ENCODE results near the gene BOC. TPM values are rescaled to one million over a fixed set of nuclear protein-coding genes. Genes with fewer than 3 reads are reported as not detected.

Gene BOC
- total RNA-seq, 3 donors from 2014 or later, result 48.8 to 56.6 (median 55.1) TPM

DNA sequence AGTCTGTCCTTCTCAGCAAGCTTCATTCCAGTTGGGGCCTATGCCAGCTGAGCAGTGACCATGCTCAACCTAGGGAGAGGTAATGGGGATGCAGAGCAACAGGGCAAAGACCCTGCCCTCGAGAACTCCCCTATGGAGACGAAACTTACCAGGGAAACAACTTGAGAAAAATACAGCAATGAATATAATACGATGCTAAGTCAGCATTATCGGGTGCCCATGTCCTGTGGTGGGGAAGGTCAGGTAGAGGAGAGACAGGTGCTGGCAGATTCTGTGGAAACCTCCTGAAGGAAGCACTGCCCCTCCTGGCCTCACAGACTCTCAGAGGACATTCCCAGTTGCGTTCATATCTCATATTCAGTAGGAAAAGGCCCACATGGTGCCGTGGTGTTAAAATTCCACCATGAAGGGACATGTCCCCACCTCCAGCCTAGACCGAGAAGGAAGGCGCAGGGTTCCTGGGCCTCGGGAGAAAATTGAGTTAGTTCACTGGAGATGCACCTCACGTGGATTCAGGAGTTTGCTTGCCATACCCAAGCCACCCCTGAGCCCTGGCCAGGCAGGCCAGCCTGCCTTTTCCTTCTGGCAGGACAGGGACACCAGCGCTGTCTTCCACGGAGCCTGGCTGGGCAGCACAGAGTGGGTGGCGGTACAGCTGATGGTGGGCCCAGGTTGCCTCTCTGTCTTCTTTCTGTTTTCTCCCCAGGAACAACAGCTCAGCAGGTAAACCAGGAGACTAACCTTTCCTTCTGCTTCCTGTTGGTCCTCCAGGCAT, 62.4 kb downstream of the BOC start:
- peaks cover 0 to 11% of the 10 kb centered on the region in 2 donors for H3K4me1 ChIP-seq
- H3K27ac ChIP-seq, result peak overlapping the region; percentile 88 to 92
- no peak for TF ChIP-seq POLR2AphosphoS5 (IDR thresholded peaks at IDR 0.05)
- TF ChIP-seq CTCF (IDR thresholded peaks at IDR 0.05), result no peak
- TF ChIP-seq POLR2A (IDR thresholded peaks at IDR 0.05), result no peak
- H3K4me3 ChIP-seq, result no peak overlapping the region
- DNase-seq (ENCODE audit: low spot score in 2 of 2), result no peak
- no peaks in the 10 kb centered on the region for H3K27me3 ChIP-seq
- H3K9me3 ChIP-seq, result no peaks in the 10 kb centered on the region
- no peaks in the 10 kb centered on the region for H3K36me3 ChIP-seq
- intact Hi-C loops (cut with DNase I; ENCODE audit: low total_unique reads), result loop anchor here (5.0 kb wide), 2 partner anchors 1114 to 1454 kb away; no protein-coding TSS in a partner anchor

DNA sequence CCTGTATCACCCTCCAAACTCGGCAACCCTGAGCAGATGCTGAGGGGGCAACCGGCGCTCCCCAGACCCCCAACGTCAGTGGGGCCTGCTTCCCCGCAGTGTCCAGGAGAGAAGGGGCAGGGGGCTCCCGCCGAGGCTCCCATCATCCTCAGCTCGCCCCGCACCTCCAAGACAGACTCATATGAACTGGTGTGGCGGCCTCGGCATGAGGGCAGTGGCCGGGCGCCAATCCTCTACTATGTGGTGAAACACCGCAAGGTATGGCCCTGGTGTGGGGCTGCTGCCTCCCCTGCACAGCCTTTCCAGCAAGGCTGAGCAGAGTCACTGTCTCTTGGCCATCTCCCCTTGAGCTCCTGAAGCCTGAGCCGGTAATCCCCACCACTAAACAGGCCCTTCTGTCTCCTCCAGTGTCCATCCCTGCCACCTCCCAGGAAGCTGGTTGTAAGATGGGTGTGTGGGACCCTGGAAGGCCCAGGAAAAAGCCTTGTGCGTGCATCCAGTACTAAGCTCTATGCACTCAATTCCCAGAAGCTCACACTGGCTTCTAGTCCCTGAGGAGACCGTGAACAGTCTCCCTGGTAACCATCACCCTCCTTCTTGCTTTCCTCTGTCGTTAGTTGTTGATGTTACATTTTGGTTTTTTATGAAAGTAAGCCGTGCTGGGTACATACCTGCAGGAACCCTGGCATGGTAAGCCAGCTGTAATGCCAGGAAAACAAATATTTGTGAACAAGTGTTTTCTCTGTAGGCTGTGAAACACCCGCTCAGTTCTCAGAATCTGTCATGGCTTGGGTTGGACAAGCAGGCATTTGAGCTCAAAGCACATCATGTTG, 63.3 kb downstream of the BOC start:
- TF ChIP-seq POLR2A (IDR thresholded peaks at IDR 0.05) (no peak), POLR2AphosphoS5 (IDR thresholded peaks at IDR 0.05) (no peak), CTCF (IDR thresholded peaks at IDR 0.05) (no peak)
- Histone ChIP-seq H3K36me3 (no peaks in the 10 kb centered on the region), H3K9me3 (no peaks in the 10 kb centered on the region), H3K27ac (peak overlapping the region; percentile 88 to 92), H3K4me1 (peaks cover 0 to 11% of the 10 kb centered on the region in 2 donors), H3K27me3 (no peaks in the 10 kb centered on the region), H3K4me3 (no peak overlapping the region)
- intact Hi-C loops (cut with DNase I; ENCODE audit: low total_unique reads), result loop anchor here (5.0 kb wide), 2 partner anchors 1113 to 1453 kb away; no protein-coding TSS in a partner anchor
- no peak for DNase-seq (ENCODE audit: low spot score in 2 of 2)

- Histone ChIP-seq H3K27me3 (no peaks in the 10 kb centered on the region), H3K4me1 (peaks cover 0 to 11% of the 10 kb centered on the region in 2 donors), H3K27ac (peak overlapping the region; percentile 88 to 92), H3K36me3 (no peaks in the 10 kb centered on the region), H3K4me3 (no peak overlapping the region), H3K9me3 (no peaks in the 10 kb centered on the region)
- no peak for TF ChIP-seq POLR2A (IDR thresholded peaks at IDR 0.05)
- no peak for TF ChIP-seq POLR2AphosphoS5 (IDR thresholded peaks at IDR 0.05)
- TF ChIP-seq CTCF (IDR thresholded peaks at IDR 0.05), result no peak
- no peak for DNase-seq (ENCODE audit: low spot score in 2 of 2)
- intact Hi-C loops (cut with DNase I; ENCODE audit: low total_unique reads), result no loop called here
Observed at GRCh38 chr3:113275258-113275556, 63.9 kb downstream of the BOC start.

DNA sequence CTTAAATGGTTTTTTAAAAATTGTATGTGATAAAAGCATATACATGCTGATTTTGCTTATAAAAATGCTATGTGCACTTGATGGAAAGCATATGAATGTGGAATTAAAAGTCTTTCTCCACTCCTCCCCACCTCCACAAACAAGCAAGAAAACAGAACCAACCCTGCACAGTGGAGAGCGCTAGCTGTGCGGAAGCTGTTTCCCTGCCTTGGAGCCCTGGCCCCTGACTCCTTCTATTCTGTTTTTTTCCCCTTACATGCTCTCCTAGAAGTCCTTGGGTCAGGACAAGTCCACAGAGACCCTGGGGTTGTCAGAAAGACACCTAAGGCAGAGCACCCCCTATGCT, 64.2 kb downstream of the BOC start:
- Histone ChIP-seq H3K36me3 (no peaks in the 10 kb centered on the region), H3K9me3 (no peaks in the 10 kb centered on the region), H3K4me1 (peaks cover 0 to 11% of the 10 kb centered on the region in 2 donors), H3K27me3 (no peaks in the 10 kb centered on the region), H3K4me3 (no peak overlapping the region), H3K27ac (peak overlapping the region; percentile 88 to 92)
- DNase-seq (ENCODE audit: low spot score in 2 of 2), result no peak
- intact Hi-C loops (cut with DNase I; ENCODE audit: low total_unique reads), result no loop called here
- TF ChIP-seq POLR2A (IDR thresholded peaks at IDR 0.05) (no peak), CTCF (IDR thresholded peaks at IDR 0.05) (no peak), POLR2AphosphoS5 (IDR thresholded peaks at IDR 0.05) (no peak)

All from breast epithelium (tissue), 4 donors.